Naive B cell (primary cell): Measurements from ENCODE around the gene SLC4A2. TPM values are rescaled to one million over a fixed set of nuclear protein-coding genes. Genes with fewer than 3 reads are reported as not detected.
"Not testable (repeated sequence)": the region's sequence is repeated elsewhere in the genome, so short reads cannot be mapped to it uniquely, and the experiment has no call there.

Experiments
- ATAC-seq, 2 donors: fragments of 150-1000 bp; cut with Tn5 transposase; 2 replicates each; pipeline ENCODE4 v1.10.0; 2021; ENCODE audit warnings: low read depth in 2 of 2, mild to moderate bottlenecking in 2 of 2, moderate library complexity in 2 of 2
- DNase-seq: peaks from one replicate; pipeline ENCODE4 v3.0.0; 2022
- H3K27ac Mint-ChIP-seq, 6 donors: one replicate each; pipeline ENCODE4 v1.8.0; 2020 to 2022; ENCODE audit warnings: mild to moderate bottlenecking in 6 of 6, mixed read lengths in 6 of 6, moderate library complexity in 5 of 6, inconsistent platforms in 2 of 6
- H3K27me3 Mint-ChIP-seq, 3 donors: one replicate each; pipeline ENCODE4 v1.8.0; 2021 to 2022; ENCODE audit warnings: mixed read lengths in 3 of 3, mild to moderate bottlenecking in 1 of 3
- H3K36me3 Mint-ChIP-seq, 2 donors: one replicate each; pipeline ENCODE4 v1.8.0; 2020 to 2022; ENCODE audit warnings: mixed read lengths in 2 of 2, inconsistent platforms in 1 of 2, mild to moderate bottlenecking in 1 of 2
- H3K4me1 Mint-ChIP-seq, 3 donors: one replicate each; pipeline ENCODE4 v1.8.0; 2020 to 2022; ENCODE audit warnings: mixed read lengths in 3 of 3, inconsistent platforms in 1 of 3, mild to moderate bottlenecking in 1 of 3, moderate library complexity in 1 of 3
- H3K4me3 Mint-ChIP-seq, 8 donors: one replicate each; pipeline ENCODE4 v1.8.0; 2020 to 2022; ENCODE audit warnings: mild to moderate bottlenecking in 8 of 8, mixed read lengths in 8 of 8, moderate library complexity in 8 of 8, inconsistent platforms in 2 of 8
- H3K9me3 Mint-ChIP-seq, 7 donors: one replicate each; pipeline ENCODE4 v1.8.0; 2020 to 2022; ENCODE audit warnings: mixed read lengths in 7 of 7, mild to moderate bottlenecking in 5 of 7, inconsistent platforms in 2 of 7, moderate library complexity in 1 of 7
- polyA plus RNA-seq, 6 donors: library from polyadenylated mRNA; unstranded; fragments of 300-500 nt; fragmentation: Illumina TruSeq; gene quantifications; one replicate each; pipeline ENCODE4 v1.2.3, GENCODE V29; 2021; ENCODE audit warnings: low read depth in 6 of 6

Gene SLC4A2
- polyA plus RNA-seq, 6 donors from 2014 or later = 8.5 to 17.1 (median 12.2) TPM

DNA sequence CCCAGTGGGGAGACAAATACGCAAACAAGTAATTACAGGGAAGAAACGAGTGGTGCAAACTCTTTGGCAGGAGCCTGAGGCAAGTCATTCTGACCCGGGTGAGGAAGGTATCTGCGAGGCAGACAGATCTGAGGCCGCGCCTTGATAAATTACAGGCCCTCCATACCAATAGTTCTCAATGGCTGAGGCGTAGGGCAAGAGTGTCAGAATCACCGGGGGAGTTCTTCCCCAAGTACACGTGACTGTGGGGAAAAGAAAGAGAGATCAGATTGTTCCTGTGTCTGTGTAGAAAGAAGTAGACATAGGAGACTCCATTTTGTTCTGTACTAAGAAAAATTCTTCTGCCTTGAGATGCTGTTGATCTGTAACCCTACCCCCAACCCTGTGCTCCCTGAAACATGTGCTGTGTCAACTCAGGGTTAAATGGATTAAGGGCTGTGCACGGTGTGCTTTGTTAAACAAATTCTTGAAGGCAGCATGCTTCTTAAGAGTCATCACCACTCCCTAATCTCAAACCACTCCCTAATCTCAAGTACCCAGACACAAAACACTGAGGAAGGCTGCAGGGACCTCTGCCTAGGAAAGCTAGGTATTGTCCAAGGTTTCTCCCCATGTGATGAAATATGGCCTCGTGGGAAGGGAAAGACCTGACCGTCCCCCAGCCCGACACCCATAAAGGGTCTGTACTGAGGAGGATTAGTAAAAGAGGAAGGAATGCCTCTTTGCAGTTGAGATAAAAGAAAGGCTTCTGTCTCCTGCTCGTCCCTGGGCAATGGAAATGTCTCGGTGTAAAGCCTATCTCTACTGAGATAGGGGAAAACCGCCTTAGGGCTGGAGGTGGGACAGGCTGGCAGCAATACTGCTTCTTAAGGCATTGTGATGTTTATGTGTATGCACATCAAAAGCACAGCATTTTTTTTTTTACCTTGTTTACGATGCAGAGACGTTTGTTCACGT, 32.3 kb upstream of the SLC4A2 start:
- H3K4me1 Mint-ChIP-seq = peaks cover 10 to 33% (median 24%) of the 10 kb centered on the region in 3 donors
- H3K4me3 Mint-ChIP-seq = peak overlapping the region; percentile 80 to 99 (median 96)
- not testable (repeated sequence) for ATAC-seq, DNase-seq, H3K36me3 Mint-ChIP-seq, H3K9me3 Mint-ChIP-seq
- peak overlapping the region; percentile 99 to 100 (median 100) for H3K27ac Mint-ChIP-seq
- peaks cover 13 to 41% (median 19%) of the 10 kb centered on the region in 3 donors for H3K27me3 Mint-ChIP-seq

DNA sequence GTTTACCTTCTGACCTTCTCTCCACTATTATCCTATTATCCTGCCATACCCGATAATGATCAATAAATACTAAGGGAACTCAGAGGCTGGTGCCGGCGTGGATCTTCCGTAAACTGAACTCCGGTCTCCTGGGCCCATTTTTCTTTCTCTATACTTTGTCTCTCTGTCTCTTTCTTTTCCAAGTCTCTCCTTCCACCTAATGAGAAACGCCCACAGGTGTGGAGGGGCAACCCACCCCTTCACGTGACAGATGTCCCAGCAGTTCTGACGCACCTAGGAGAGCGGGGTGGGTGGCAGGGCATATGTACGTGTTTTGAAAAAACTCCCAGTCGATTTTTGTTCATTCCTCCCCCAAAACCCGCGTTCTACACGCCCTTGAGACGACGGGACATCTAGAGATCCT, 31.7 kb upstream of the SLC4A2 start:
- DNase-seq, H3K36me3 Mint-ChIP-seq, H3K9me3 Mint-ChIP-seq: not testable (repeated sequence)
- Mint-ChIP-seq H3K4me1 (peaks cover 10 to 33% (median 24%) of the 10 kb centered on the region in 3 donors), H3K4me3 (peak overlapping the region; percentile 80 to 99 (median 96)), H3K27ac (peak overlapping the region; percentile 99 to 100 (median 100)), H3K27me3 (peaks cover 13 to 36% (median 16%) of the 10 kb centered on the region in 3 donors)
- ATAC-seq = peak; percentile 41 to 45

DNA sequence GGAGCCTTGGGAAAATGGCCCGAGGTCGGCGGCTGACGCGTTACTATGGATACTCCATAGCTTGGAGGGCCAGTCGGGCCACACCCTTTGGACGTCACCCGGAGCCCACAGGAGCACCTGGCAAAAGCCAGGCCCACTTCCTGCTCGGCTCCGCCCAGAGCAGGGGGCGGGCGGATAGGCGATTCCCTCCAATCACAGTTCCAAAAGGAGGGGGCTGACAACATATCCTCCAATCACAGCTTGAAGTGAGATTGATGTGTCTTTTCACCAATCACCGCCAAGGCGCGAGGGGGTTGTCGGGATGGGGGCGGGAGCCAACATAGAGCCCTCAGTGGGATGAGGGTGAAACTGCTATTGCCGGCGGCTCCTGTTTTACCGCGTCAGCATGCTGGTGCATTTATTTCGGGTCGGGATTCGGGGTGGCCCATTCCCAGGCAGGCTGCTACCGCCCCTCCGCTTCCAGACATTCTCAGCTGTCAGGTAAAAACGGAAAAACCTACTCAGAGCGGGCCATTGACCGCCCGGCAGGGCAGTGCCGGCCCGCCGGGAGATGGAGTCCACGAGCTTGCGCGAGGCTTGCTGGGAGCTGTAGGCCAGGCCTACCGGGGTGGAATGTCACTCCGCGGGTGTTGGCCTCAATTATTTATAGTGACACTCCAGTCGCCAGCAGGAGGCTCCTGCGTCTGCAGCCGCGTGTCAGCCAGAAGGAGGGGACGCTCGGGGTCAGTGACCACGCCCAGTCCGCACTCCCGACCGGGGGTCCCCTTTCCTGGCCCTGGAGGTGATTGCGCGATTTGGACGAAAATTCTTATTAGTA, 31.1 kb upstream of the SLC4A2 start, which contains the start of gene ABCB8:
TSS of gene ABCB8 (plus strand) at position 320 of the 817 bp plus-strand sequence. CDS start at position 386, 66 bp downstream.
- Mint-ChIP-seq H3K9me3 (peaks cover 0 to 4% (median 0%) of the 10 kb centered on the region in 7 donors), H3K27me3 (peaks cover 10 to 30% (median 13%) of the 10 kb centered on the region in 3 donors), H3K4me1 (peaks cover 10 to 33% (median 24%) of the 10 kb centered on the region in 3 donors), H3K4me3 (peak within 1 kb of the TSS; percentile 80 to 99 (median 96)), H3K27ac (peak within 1 kb of the TSS; percentile 99 to 100 (median 100)), H3K36me3 (peaks cover 0 to 4% of the 10 kb centered on the region in 2 donors)
- ATAC-seq = peak; percentile 82
- DNase-seq = peak; percentile 100

DNA sequence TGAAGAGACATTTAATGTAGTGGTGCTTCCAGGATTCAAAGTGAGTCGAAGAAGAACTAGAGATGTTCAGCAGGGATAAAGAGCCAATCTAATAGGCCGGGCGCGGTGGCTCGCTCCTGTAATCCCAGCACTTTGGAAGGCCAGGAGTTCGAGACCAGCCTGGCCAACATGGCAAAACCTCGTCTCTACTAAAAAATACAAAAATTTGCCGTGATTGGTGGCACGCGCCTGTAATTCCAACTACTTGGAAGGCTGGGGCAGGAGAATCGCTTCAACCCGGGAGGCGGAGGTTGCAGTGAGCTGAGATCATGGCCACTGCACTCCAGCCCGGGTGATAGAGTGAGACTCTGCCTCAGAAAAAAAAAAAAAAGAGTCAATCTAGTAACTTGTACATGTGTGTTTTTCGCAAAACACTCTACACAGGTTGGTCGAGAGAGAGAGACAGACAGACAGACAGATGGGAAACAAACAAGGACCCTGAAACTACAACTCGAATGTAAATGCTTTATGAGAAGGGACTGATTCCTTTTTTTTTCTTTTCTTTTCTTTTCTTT, 30.4 kb upstream of the SLC4A2 start:
- ATAC-seq (no peak), DNase-seq (no peak)
- Mint-ChIP-seq H3K4me1 (peaks cover 10 to 33% (median 24%) of the 10 kb centered on the region in 3 donors), H3K27ac (peak overlapping the region; percentile 99 to 100 (median 100)), H3K4me3 (peak overlapping the region; percentile 80 to 99 (median 96)), H3K9me3 (peaks cover 0 to 4% (median 0%) of the 10 kb centered on the region in 7 donors), H3K36me3 (peaks cover 0 to 4% of the 10 kb centered on the region in 2 donors), H3K27me3 (peaks cover 10 to 24% (median 13%) of the 10 kb centered on the region in 3 donors)

DNA sequence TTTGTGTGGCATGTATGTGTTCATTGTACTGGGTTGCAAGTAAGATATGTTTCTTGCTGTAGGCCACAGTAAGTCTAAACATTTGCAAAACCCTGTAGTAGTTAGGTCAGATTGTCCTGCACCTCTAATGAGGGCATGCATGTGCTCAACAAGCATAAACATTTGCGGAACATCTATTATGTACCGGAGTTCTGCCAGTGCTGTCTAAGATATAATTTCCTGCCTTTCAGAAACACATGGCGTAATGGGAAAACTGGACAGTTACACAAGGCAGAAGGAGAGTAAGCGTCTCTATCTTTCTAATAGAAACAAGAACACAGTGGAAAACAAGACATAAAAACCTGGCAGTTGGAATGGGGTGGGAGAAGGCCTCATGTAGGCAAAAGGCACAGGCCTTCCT, 28.4 kb upstream of the SLC4A2 start:
- Mint-ChIP-seq H3K27me3 (peaks cover 0 to 6% (median 5%) of the 10 kb centered on the region in 3 donors), H3K36me3 (peaks cover 0 to 4% of the 10 kb centered on the region in 2 donors), H3K4me3 (peak overlapping the region in 3 of 8 donors; percentile 25 to 57 (median 51)), H3K9me3 (peaks cover 0 to 4% (median 0%) of the 10 kb centered on the region in 7 donors), H3K27ac (no peak overlapping the region), H3K4me1 (peaks cover 10 to 33% (median 24%) of the 10 kb centered on the region in 3 donors)
- ATAC-seq (no peak), DNase-seq (no peak)

DNA sequence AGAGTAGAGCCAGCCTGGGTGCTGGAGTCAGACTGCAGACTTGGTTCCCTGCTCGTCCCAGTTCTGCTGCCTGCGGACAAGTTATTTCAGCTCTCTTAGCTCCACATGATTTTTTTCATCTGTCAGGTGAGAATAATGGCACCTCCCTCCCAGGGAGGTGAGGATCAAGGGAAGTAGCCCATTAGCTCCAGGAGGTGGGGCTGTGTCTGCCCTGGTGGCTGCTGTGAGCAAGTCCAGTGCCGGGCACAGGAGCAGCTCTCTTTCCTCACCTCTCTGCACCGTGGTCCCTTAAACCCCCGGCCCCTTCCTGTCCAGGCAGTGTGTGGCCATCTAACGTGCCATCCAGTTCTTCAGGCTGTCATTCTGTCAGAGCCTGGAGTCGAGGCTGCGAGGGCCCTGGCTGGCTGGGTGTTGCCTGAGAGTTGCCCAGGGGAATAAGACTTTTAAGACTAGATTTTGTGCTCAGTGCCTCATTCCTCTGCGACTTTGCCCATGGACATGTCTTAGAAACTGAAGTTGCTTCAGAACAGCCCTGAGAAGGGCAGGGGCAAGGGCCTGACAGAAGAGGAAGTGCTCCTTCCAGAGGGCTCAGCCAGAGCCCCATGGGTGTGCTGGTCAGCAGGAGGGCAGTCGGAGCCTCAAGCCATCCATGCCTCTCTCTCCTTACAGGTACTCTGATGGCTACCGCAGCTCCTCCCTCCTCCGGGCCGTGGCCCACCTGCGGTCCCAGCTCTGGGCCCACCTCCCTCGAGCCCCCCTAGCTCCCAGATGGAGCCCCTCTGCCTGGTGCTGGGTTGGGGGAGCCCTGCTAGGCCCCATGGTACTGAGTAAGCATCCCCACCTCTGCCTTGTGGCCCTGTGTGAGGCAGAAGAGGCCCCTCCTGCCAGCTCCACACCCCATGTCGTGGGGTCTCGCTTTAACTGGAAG, 26.2 kb upstream of the SLC4A2 start:
- ATAC-seq (no peak), DNase-seq (no peak)
- Mint-ChIP-seq H3K4me3 (no peak overlapping the region), H3K4me1 (peaks cover 4 to 16% (median 13%) of the 10 kb centered on the region in 3 donors), H3K9me3 (no peaks in the 10 kb centered on the region), H3K36me3 (no peaks in the 10 kb centered on the region), H3K27me3 (no peaks in the 10 kb centered on the region), H3K27ac (peak overlapping the region in 1 of 6 donors; percentile 44)

DNA sequence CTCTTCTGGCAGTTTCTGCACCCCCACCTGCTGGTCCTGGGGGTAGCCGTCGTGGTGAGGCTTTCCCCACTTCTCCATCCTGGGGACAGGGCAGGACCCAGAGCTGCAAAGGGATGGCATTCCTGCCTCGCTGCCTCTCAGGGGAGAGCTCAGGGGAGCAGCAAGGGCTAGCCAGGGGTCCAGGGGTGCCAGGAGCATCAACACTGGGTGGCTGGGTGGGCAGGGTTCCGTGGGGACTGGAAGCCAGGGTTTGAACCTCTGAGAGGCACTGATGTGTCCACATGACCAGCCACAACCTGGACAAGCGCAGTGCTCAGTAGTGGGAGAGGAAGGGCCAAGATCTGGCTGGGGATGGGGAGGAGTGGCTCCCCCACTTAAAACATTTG, 25.5 kb upstream of the SLC4A2 start:
- ATAC-seq (no peak), DNase-seq (no peak)
- Mint-ChIP-seq H3K4me1 (peaks cover under 1 to 11% (median 8%) of the 10 kb centered on the region in 3 donors), H3K4me3 (no peak overlapping the region), H3K36me3 (no peaks in the 10 kb centered on the region), H3K27ac (peak overlapping the region in 1 of 6 donors; percentile 44), H3K9me3 (no peaks in the 10 kb centered on the region), H3K27me3 (no peaks in the 10 kb centered on the region)

DNA sequence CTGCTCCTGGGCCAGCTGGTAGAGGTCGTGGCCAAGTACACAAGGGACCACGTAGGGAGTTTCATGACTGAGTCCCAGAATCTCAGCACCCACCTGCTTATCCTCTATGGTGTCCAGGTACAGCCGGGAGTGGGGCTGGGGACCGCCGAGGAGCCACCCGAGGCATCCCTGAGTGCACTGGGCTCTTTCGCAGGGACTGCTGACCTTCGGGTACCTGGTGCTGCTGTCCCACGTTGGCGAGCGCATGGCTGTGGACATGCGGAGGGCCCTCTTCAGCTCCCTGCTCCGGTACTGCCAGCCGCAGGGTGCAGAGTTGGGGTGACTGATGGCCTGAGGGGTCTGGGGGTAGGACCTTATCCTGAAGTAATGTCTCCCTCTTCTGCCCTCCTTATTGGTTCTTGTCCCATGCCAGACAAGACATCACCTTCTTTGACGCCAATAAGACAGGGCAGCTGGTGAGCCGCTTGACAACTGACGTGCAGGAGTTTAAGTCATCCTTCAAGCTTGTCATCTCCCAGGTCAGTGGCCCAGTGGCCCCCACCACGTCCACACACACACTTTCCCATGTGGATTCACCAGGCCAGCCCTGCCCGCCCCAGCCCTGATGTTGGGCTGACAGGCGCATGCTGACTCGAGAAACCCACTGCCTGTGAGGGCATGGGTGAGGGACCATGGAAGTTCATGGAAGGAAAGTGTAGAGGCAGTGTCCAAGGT, 24.9 kb upstream of the SLC4A2 start:
- H3K9me3 Mint-ChIP-seq = no peaks in the 10 kb centered on the region
- H3K27me3 Mint-ChIP-seq = no peaks in the 10 kb centered on the region
- H3K36me3 Mint-ChIP-seq = no peaks in the 10 kb centered on the region
- no peak overlapping the region for H3K27ac Mint-ChIP-seq
- DNase-seq = no peak
- ATAC-seq = no peak
- H3K4me3 Mint-ChIP-seq = no peak overlapping the region
- peaks cover 0 to 5% (median 2%) of the 10 kb centered on the region in 3 donors for H3K4me1 Mint-ChIP-seq

DNA sequence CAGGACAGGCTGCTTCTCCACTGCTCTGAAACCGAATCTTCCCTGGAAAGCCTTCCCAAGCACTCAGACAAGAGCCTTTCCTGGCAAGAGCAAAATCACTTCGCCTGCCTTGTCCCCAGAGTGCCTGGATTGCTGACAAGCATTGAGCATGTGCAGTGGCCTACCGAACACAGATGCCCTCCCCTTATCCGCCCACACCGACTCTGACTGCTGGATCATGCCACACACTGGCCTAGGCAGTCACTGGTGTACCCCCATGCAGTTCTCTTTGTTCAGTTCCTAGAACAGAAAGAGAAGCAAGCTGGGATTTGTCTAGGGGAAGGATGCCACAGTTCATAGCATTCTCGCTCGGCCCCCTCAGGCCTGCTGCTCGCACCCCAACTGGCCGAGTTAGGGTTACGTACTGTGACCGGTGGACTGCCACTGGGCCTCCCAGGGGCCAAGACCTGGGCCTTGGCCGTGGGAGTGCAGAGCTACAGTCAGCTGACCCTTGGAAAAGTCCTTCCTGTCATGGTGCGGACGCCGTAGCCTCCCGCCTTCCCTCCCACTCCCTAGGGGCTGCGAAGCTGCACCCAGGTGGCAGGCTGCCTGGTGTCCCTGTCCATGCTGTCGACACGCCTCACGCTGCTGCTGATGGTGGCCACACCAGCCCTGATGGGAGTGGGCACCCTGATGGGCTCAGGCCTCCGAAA, 24.2 kb upstream of the SLC4A2 start:
- Mint-ChIP-seq H3K9me3 (no peaks in the 10 kb centered on the region), H3K27ac (peak overlapping the region in 1 of 6 donors; percentile 78), H3K4me3 (no peak overlapping the region), H3K27me3 (no peaks in the 10 kb centered on the region), H3K36me3 (no peaks in the 10 kb centered on the region), H3K4me1 (no peaks in the 10 kb centered on the region)
- DNase-seq = no peak
- no peak for ATAC-seq

DNA sequence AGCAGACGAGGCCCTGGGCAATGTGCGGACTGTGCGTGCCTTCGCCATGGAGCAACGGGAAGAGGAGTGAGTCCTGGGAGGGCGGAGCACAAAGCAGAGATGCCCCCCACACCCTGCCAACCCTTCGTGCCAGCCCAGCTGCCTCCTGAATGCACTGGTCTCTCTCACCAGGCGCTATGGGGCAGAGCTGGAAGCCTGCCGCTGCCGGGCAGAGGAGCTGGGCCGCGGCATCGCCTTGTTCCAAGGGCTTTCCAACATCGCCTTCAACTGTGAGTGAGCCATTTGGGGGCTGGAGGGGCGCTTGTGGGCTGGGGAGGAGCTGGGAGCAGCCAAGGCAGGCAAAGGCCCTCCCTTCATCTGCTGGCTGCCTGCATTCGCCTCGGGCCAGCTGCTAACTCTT, 23.5 kb upstream of the SLC4A2 start:
- Mint-ChIP-seq H3K9me3 (no peaks in the 10 kb centered on the region), H3K4me3 (no peak overlapping the region), H3K36me3 (no peaks in the 10 kb centered on the region), H3K27ac (peak overlapping the region in 1 of 6 donors; percentile 78), H3K4me1 (no peaks in the 10 kb centered on the region), H3K27me3 (no peaks in the 10 kb centered on the region)
- ATAC-seq (no peak), DNase-seq (no peak)
